CD4-positive, alpha-beta T cell (primary cell): ENCODE measurements around the gene WSB2. TPM values are rescaled to one million over a fixed set of nuclear protein-coding genes. Genes with fewer than 3 reads are reported as not detected.

ENCODE experiments used
- ATAC-seq: fragments of 200-7000 bp; cut with Tn5 transposase; one replicate; pipeline ENCODE4 v1.10.0; 2022; ENCODE audit warnings: mild to moderate bottlenecking; ENCODE audit not compliant: poor library complexity
- CTCF ChIA-PET: fragments of 350-600 bp; sonication (Branson Sonifier 250); formaldehyde crosslinking; loops from one replicate; lab custom pipeline; 2021; ENCODE audit warnings: antibody characterized with exemption, inconsistent platforms; lab: Charles Lee
- POLR2A ChIA-PET: fragments of 350-600 bp; sonication (Branson Sonifier 250); formaldehyde crosslinking; loops from one replicate; lab custom pipeline; 2021; ENCODE audit warnings: antibody characterized with exemption, inconsistent platforms; lab: Charles Lee
- DNase-seq, 14 experiments: peaks; one replicate each; pipeline ENCODE4 v3.0.0-alpha.2; 2013 to 2020; ENCODE audit warnings: mixed read lengths in 2 of 14
- H3K27ac ChIP-seq, 2 donors: one replicate each; pipeline versions ENCODE4 v1.5.1 to v1.7.0; 2013; ENCODE audit warnings: low read length in 2 of 2, low read depth in 1 of 2, mild to moderate bottlenecking in 1 of 2
- H3K27me3 ChIP-seq, 2 experiments: 1 replicate in 1 of 2; 2 replicates in 1 of 2; pipeline versions ENCODE4 v1.6.1 to v1.7.0; 2013; ENCODE audit warnings: low read length in 2 of 2, control low read depth in 1 of 2, mild to moderate bottlenecking in 1 of 2, moderate library complexity in 1 of 2; ENCODE audit not compliant: insufficient read depth in 2 of 2, control insufficient read depth in 1 of 2
- H3K36me3 ChIP-seq: one replicate; pipeline ENCODE4 v1.6.1; 2013; ENCODE audit warnings: low read length, control low read depth; ENCODE audit not compliant: insufficient read depth
- H3K4me1 ChIP-seq: one replicate; pipeline ENCODE4 v1.6.1; 2013; ENCODE audit warnings: low read length, control low read depth; ENCODE audit not compliant: insufficient read depth
- H3K4me3 ChIP-seq: one replicate; pipeline ENCODE4 v1.5.1; 2013; ENCODE audit warnings: mild to moderate bottlenecking, low read length, moderate library complexity
- H3K9me3 ChIP-seq, 2 experiments: 1 replicate in 1 of 2; 2 replicates in 1 of 2; pipeline versions ENCODE4 v1.6.1 to v1.7.0; 2013; ENCODE audit warnings: low read length in 2 of 2, mild to moderate bottlenecking in 2 of 2, control low read depth in 1 of 2, moderate library complexity in 1 of 2; ENCODE audit not compliant: control insufficient read depth in 1 of 2, insufficient read depth in 1 of 2
- H3K27ac Mint-ChIP-seq: one replicate; pipeline ENCODE4 v1.8.0; 2020; ENCODE audit warnings: mixed read lengths
- H3K27me3 Mint-ChIP-seq: one replicate; pipeline ENCODE4 v1.8.0; 2021; ENCODE audit warnings: mixed read lengths
- H3K36me3 Mint-ChIP-seq: one replicate; pipeline ENCODE4 v1.8.0; 2021; ENCODE audit warnings: low read depth, mixed read lengths
- H3K4me1 Mint-ChIP-seq: one replicate; pipeline ENCODE4 v1.8.0; 2021; ENCODE audit warnings: low read depth, mixed read lengths
- H3K4me3 Mint-ChIP-seq: one replicate; pipeline ENCODE4 v1.8.0; 2020; ENCODE audit warnings: mild to moderate bottlenecking, mixed read lengths
- H3K9me3 Mint-ChIP-seq: one replicate; pipeline ENCODE4 v1.8.0; 2020; ENCODE audit warnings: mixed read lengths
- intact Hi-C, 2 experiments: fragments of 100-400 bp; cut with DNase I in 1 of 2; cut with micrococcal nuclease in 1 of 2; formaldehyde crosslinking; loops; one replicate each; pipeline versions ENCODE4 v1.15.1 to v1.9.0; 2023 to 2025; cut with DNase I, micrococcal nuclease
- total RNA-seq, 174 experiments: library from RNA in 2 of 174; stranded (reverse) in 2 of 174; gene quantifications; one replicate each; pipeline ENCODE4 v1.2.3 and lab custom pipeline; 2021 to 2026
- TF ChIP-seq, protein P1 (sequence below): fragments of 200-600 bp; IDR thresholded peaks from one replicate; pipeline ENCODE4 v1.8.0; 2022; ENCODE audit warnings: antibody characterized with exemption, mild to moderate bottlenecking

WSB2 gene
- total RNA-seq, 2 experiments from 2014 or later, result 12.0 to 13.4 TPM

GRCh38 chr12:118044577-118044976 is 16.4 kb downstream of the WSB2 start:
- H3K27me3 ChIP-seq, result no peaks in the 10 kb centered on the region
- Mint-ChIP-seq H3K4me3 (no peak overlapping the region), H3K9me3 (no peaks in the 10 kb centered on the region), H3K27me3 (no peaks in the 10 kb centered on the region), H3K4me1 (peaks cover 11% of the 10 kb centered on the region), H3K27ac (no peak overlapping the region), H3K36me3 (peaks cover 71% of the 10 kb centered on the region)
- peaks cover 60% of the 10 kb centered on the region for H3K36me3 ChIP-seq
- DNase-seq (no peak), ATAC-seq (no peak)
- ChIA-PET CTCF (no interaction called here), POLR2A (interaction anchor here (1.4 kb wide), 1 partner anchor 17 kb away, joined by 4 read pairs; the partner anchor contains the start of gene WSB2)
- no peak overlapping the region for H3K27ac ChIP-seq
- intact Hi-C loops, result no loop called here
- H3K4me3 ChIP-seq, result no peak overlapping the region
- no peaks in the 10 kb centered on the region for H3K4me1 ChIP-seq
- no peaks in the 10 kb centered on the region for H3K9me3 ChIP-seq
- TF ChIP-seq, protein P1, sequence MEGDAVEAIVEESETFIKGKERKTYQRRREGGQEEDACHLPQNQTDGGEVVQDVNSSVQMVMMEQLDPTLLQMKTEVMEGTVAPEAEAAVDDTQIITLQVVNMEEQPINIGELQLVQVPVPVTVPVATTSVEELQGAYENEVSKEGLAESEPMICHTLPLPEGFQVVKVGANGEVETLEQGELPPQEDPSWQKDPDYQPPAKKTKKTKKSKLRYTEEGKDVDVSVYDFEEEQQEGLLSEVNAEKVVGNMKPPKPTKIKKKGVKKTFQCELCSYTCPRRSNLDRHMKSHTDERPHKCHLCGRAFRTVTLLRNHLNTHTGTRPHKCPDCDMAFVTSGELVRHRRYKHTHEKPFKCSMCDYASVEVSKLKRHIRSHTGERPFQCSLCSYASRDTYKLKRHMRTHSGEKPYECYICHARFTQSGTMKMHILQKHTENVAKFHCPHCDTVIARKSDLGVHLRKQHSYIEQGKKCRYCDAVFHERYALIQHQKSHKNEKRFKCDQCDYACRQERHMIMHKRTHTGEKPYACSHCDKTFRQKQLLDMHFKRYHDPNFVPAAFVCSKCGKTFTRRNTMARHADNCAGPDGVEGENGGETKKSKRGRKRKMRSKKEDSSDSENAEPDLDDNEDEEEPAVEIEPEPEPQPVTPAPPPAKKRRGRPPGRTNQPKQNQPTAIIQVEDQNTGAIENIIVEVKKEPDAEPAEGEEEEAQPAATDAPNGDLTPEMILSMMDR, result no peak

- Mint-ChIP-seq H3K9me3 (no peaks in the 10 kb centered on the region), H3K4me3 (no peak overlapping the region), H3K27ac (no peak overlapping the region), H3K36me3 (peaks cover 71% of the 10 kb centered on the region), H3K4me1 (peaks cover 11% of the 10 kb centered on the region), H3K27me3 (no peaks in the 10 kb centered on the region)
- Histone ChIP-seq H3K27ac (no peak overlapping the region), H3K27me3 (no peaks in the 10 kb centered on the region), H3K4me1 (no peaks in the 10 kb centered on the region), H3K36me3 (peaks cover 63% of the 10 kb centered on the region), H3K9me3 (no peaks in the 10 kb centered on the region), H3K4me3 (no peak overlapping the region)
- intact Hi-C loops, result no loop called here
- no peak for ATAC-seq
- TF ChIP-seq, protein P1, result no peak
- POLR2A ChIA-PET, result interaction anchor here (1.4 kb wide), 1 partner anchor 17 kb away, joined by 4 read pairs; the partner anchor contains the start of gene WSB2
- DNase-seq, result no peak
- CTCF ChIA-PET, result interaction anchor here (0.7 kb wide), 1 partner anchor 310 kb away, joined by 3 read pairs; no protein-coding TSS in a partner anchor
Measured at GRCh38 chr12:118044075-118044474, 16.9 kb downstream of the WSB2 start.

DNA sequence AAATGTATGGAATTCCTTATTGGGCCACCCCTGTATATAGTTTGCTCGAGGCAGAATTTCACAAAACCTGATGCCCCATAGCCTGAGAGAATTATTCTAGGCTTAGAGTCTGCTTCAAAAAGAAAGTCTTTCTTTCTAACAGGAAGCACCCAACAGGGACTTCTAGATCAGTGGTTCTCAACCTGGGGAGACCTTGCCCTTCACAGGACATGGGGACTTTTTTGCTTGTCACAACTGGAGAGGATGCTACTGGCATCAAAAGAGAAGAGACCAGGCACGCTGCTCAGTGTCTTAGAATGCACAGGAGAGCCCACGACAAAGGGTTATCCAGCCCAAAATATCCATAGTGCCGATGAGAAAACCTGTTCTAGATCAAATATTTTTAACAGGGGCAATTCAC is 18.9 kb downstream of the WSB2 start:
- no peaks in the 10 kb centered on the region for H3K4me1 ChIP-seq
- Mint-ChIP-seq H3K36me3 (peaks cover 81% of the 10 kb centered on the region), H3K27me3 (no peaks in the 10 kb centered on the region), H3K9me3 (no peaks in the 10 kb centered on the region), H3K4me3 (no peak overlapping the region), H3K4me1 (peaks cover 11% of the 10 kb centered on the region), H3K27ac (no peak overlapping the region)
- ATAC-seq (no peak), DNase-seq (no peak)
- ChIA-PET POLR2A (no interaction called here), CTCF (no interaction called here)
- no peaks in the 10 kb centered on the region for H3K27me3 ChIP-seq
- H3K36me3 ChIP-seq, result peaks cover 73% of the 10 kb centered on the region
- TF ChIP-seq, protein P1, result no peak
- intact Hi-C loops, result no loop called here
- H3K9me3 ChIP-seq, result no peaks in the 10 kb centered on the region
- no peak overlapping the region for H3K4me3 ChIP-seq
- H3K27ac ChIP-seq, result no peak overlapping the region
